HG02610 (cell line): ENCODE data around the gene HNRNPA2B1.

ENCODE experiments used
- ATAC-seq: cut with Tn5 transposase; IDR thresholded peaks from one replicate; pipeline ENCODE4 v1.9.1; 2021; ENCODE audit warnings: mild to moderate bottlenecking, moderate library complexity; ENCODE audit not compliant: unreplicated experiment

The HNRNPA2B1 gene

DNA sequence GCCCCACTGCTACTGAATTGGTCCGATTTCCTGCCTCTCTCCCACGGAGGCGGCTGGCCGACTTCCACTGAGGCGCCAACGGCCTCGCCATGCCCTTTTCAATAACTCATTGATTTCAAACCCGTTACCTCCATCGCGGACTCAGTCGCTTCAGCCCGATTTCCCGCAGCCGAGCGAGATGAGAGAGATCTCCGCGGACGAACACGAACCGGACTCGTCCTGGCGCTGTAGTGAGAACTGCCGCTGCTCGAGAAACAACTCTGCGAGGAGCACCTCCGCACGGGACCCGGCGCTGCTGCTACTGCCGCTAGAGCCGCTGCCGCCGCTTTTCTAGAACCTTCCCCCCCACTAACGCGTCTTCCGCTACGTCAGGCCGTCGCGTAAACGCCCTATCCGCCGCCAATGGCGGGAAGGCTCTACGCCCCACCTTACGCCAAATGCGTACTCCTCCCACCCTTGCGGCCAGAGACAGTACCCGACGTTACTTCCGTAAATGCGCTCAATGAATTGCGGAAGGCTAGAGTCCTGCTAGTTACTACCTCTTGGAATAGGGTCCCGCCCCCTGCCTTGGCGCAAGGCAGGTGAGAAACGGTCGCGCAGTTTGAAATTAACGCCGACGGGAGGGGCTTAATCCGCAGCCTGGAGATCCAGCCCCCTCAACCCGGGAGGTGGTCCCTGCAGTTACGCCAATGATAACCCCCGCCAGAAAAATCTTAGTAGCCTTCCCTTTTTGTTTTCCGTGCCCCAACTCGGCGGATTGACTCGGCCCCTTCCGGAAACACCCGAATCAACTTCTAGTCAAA lies at the start of gene HNRNPA2B1:
Gene HNRNPA2B1, minus strand, starts transcription at position 303 of the 803 bp plus-strand sequence. Its CDS starts 169 bp downstream, at position 134.
- ATAC-seq = peak; percentile 55

- ATAC-seq = no peak
Measured at GRCh38 chr7:26250239-26250638, 49.7 kb upstream of the HNRNPA2B1 start.

DNA sequence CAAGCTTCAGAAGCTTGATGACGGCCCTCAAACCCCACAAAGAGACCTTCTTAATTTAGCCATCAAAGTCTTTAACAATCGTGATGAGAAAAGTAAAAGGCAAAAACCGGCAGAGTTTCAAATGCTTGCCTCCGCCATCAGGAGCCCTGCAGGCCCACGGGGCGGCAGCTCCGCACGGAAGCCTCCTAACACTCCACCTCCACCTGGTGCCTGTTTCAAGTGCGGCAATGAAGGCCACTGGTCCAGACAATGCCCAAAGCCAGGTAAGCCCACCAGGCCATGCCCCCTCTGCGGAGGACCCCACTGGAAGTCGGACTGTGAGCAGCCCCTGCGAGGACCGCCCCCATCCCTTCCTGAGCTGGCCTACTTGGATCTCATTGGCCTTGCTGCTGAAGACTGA lies 44.6 kb upstream of the HNRNPA2B1 start:
- no peak for ATAC-seq

DNA sequence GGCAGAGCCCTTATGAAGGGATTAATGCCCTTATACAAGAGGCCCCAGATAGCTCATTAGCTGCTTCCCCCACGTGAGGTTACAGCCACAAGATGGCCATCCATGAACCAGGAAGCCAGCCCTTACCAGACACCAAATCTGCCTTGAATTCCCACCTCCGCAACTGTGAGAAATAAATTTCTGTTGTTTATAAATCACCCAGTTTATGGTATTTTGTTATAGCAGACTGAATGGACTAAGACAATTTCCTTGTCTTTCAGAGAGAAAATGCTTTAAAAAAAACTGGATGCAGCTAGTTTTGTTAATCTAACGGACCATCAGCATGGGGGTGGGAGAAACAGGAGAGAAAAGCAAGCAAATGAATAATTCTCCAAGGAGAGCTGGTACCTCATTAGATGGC lies 37.5 kb upstream of the HNRNPA2B1 start:
- ATAC-seq = no peak

GRCh38 chr7:26237035-26237807 lies 36.7 kb upstream of the HNRNPA2B1 start:
- no peak for ATAC-seq

DNA sequence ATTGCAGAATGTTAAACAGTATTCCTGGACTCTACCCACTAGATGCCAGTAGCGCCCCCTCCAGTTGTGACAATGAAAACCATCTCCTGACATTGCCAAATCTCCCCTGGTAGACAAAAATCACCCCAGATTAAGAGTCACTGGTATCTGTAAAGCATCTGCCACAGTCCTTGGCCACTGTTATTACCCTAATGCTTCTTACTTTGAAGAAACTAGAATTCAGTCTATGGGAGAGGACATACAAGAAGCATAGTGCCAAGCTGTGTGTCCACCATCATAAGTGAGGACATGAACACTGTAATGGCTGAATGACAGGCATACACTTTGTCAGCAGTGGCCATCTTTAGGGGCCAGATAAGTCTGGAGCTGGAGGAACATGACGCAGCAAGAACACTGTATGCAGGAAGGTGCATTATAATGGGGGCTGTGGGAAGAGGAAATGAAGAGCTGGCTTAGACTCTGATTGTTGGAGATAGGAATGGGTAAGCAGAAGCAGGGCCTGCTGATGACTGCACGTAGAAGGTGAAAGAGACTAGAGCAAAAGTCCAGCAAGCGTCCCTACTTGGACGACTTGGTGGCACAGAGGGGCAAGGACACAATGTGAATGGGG lies 33.5 kb upstream of the HNRNPA2B1 start:
- ATAC-seq = no peak

DNA sequence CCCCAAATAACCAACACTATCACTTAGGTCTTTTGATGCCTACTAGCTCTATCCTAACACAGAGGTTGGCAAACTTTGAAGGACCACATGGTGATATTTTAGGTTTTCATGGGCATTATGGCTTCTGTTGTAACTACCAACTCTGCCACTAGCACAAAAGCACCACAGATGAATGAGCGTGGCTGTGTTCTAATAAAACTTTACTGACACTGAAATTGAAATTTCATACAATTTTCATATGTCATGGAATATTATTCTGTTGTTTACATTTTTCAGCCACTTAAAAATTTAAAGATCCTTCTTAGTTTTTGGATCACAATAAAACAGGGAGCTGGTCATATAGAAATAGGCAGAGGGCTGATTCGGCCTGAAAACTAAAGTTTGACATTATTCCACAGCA lies 27.4 kb upstream of the HNRNPA2B1 start:
- ATAC-seq = no peak

DNA sequence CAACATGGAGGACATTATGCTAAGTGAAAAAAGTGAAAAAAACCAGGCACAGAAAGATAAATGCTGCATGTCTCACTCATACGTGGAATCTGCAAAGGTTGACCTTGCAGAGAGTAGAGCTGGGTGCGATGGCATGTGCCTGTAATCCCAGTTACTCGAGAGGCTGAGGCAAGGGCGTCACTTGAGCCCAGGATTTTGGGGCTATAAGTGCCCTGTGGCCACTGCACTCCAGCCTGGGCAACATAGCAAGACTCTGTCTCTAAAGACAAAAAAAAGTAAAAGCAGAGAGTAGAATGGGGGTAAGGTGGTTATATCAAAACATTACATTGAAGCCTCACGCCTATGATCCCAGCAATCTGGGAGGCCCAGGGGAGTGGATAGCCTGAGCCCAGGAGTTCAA lies 23.8 kb upstream of the HNRNPA2B1 start:
- ATAC-seq = no peak

DNA sequence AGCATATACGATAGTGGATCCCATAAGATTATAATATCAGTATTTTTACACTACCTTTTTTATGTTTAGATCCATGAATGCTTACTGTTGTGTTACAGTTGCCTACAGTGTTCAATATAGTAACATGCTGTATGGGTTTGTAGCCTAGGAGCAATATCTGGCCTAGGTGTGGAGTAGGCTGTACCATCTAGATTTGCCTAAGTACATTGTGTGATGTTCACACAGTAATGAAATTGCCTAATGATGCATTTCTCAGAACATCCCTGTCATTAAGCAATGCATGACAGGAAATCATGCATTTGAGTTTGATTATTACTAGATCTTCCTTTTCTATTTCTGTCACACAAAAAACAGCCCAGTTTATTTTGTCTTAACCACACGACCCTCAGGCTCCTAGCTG lies 15.5 kb upstream of the HNRNPA2B1 start:
- ATAC-seq = no peak

DNA sequence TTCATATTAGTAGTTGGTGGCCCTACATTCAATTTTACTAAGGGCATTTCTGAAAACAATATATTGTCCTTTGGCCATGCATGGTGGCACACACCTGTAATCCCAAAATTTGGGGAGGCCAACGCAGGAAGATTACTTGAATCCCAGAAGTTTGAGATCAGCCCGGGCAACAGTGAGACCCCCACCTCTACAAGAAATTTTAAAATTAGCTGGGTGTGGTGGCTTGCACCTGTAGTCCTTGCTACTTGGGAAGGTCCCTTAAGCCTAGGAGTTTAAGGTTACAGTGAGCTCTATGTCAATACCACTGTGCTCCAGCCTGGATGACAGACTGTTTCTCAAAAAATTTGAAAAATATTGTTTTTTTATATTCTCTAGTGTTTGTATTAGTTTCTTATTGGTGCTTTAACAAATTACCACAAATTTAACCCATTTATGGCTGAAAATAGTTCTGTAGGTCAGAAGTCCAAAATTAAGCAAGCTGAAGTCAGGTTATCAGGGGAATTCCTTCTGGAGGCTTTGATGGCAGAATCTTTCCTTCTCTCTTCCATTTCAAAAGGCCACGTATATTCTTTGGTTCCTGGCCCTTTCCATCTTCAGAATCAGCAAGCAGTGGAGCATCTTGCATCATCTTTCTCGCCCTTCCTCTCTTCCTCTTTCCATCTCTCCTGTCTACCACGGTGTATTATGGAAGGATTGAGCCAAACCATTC lies 13.4 kb upstream of the HNRNPA2B1 start:
- no peak for ATAC-seq

DNA sequence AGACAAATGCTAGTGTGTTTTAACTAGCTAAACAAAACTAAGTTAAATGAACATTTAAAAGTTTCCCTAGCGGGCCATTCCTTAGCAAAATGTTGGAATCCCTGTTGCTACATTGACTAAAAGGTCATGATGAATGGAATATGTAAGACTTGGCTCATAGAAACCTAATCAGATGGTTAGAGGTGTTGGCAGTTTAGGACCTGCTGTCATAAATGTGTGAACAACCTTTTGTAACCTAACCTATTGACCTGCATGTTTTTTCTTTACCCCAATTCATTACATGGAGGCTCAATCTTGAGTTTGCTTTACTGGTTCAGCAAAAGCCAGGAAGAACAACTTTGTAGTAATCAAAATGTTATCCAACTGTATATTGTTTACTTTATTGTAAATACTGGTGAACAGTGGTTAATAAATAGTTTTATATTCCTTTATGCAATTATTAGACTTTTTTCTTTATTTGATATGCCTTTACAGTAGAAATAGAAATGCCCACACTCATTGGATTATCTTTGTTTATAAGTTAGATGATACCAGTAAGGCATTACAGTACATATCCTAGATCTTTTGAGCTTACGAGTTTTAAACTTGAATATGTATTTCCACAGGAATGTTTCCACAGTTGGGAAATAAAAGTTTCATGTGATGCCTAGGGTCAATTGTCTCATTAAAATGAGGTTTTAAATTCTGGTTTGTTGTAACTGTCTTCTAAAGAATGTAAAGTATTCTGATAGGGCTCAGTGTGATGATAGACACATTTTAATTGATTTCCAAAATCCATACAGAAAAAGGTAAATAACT lies 12.6 kb upstream of the HNRNPA2B1 start:
- no peak for ATAC-seq

- no peak for ATAC-seq
Measured at GRCh38 chr7:26208040-26208439, 7.5 kb upstream of the HNRNPA2B1 start.

- ATAC-seq = no peak
Measured at GRCh38 chr7:26203016-26203415, 2.5 kb upstream of the HNRNPA2B1 start.

DNA sequence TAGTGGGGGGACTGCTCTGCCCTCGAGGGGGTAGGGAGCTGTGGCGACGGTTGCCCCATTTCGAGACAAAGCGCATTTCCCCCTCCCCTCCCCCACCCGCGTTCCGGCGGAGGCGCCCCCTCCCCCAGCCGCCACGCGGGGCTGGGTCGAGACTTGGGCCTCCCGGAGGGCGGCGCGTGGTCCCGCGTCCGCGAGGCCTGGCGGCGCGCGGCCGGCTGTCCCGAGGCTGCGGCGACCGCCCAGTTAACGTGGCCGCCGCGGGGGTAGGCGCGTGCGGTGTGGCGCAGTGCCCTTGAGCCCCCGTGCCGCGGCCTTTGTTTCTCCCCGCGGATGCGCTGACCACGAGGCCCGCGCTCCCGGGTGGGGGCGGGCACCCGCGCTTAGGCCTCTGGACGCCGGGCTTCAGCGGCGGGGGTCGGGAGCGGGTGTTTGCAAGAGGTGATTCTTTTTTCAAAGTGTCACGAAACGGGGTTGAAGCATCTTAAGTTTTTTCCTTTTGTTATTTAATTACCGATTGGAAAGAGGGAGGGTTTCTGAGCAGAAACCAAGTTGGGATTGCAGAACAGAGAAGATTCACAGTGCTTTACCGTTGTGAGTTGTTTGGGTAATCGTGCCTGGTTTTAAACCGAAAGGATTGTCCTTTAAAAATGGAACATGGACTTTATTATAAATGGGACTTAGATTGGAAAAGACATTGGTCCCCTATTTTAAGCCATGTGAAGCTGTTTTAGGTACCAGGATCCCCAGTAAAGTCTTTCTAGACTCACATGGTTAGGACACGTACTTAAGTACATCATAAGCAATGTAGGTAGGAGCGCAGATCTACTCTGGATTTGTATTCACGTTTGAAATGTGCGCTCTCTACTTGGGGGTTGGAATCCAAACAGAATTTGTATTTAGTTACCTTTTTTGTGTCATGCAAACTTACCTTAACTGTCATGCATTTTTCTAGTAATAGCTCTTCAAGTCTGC lies 1.8 kb upstream of the HNRNPA2B1 start:
- no peak for ATAC-seq

DNA sequence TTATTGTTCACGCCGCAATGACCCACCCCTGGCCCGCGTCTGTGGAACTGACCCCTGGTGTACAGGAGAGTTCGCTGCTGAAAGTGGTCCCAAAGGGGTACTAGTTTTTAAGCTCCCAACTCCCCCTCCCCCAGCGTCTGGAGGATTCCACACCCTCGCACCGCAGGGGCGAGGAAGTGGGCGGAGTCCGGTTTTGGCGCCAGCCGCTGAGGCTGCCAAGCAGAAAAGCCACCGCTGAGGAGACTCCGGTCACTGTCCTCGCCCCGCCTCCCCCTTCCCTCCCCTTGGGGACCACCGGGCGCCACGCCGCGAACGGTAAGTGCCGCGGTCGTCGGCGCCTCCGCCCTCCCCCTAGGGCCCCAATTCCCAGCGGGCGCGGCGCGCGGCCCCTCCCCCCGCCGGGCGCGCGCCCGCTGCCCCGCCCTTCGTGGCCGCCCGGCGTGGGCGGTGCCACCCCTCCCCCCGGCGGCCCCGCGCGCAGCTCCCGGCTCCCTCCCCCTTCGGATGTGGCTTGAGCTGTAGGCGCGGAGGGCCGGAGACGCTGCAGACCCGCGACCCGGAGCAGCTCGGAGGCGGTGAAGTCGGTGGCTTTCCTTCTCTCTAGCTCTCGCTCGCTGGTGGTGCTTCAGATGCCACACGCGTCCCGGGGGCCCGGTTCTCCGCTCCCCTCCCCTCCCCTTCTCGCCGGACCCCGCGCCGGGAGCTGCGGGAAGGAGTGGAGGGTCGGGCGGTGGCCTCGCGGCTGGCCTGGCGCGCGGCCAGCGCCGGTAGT lies 887 bp upstream of the HNRNPA2B1 start, which contains the start of gene CBX3:
Gene CBX3, plus strand, starts transcription at position 499 of the 772 bp plus-strand sequence. CDS start 1,254 bp downstream, outside the sequence.
- ATAC-seq = peak; percentile 43

DNA sequence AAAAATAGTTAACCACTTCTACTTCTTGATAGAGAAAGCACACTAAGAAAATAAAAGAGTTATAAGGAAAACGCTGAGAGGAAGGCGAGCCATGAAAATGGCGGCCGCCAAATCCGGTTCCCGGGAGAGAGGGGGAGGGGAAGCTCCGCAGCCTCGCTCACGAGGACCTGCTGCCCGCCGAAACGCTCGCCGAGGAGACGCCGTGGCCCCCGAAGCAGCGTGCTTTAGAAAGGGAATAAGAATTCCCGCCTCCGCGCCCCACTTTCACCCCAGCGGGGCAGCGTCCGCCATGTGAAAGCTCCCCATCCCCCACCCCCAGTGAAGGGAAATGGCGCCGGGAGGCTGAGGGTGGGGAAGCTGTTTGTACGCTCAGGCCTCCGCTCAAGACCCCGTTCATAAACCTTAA lies 505 bp downstream of the HNRNPA2B1 start:
- no peak for ATAC-seq

DNA sequence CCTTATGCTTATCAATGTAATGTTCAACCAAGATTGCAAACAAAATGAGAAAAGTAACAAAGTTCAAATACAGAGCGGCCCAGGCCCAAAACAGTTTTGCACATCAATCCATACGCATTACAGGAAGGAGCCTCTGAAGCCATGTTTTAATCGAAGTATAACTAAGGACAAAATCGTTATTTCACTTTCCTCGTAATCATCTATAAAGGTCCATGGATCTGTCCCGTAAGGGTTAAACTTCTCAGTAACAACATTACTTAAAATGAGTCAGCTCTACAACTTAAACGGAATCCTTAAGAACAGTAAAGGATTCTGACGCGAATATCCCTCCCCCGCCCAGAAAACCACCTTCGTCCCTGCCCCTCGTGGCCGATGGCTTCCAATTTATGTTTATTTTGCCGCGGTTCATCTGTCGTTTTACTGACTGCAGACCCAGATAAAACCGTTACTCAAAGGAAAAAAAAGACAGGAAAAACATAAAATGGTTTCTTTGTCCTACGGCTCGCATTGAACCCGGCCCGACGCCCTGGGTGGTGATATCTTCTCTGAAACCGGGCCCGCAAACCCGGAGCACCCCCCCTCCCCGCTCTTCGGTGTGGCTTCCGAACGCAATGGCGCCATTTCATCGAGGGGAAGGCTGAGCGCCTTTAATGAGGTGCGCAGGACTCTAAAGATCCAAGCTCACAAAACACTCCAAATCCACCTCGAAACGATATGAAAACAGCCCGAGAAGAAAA lies 1.1 kb downstream of the HNRNPA2B1 start:
- no peak for ATAC-seq

- no peak for ATAC-seq
Measured at GRCh38 chr7:26198781-26199169, 1.8 kb downstream of the HNRNPA2B1 start.
